GM21825 (cell line): ENCODE data around the gene CEND1.

ENCODE experiments used
- ATAC-seq: cut with Tn5 transposase; IDR thresholded peaks from one replicate; pipeline ENCODE4 v1.9.1; 2021; ENCODE audit warnings: mild to moderate bottlenecking, moderate library complexity; ENCODE audit not compliant: unreplicated experiment

Gene CEND1

GRCh38 chr11:827897-828192 is 38.0 kb upstream of the CEND1 start, which contains the start of gene CRACR2B:
CRACR2B (plus strand) TSS chr11:827919; CDS start chr11:828608, 689 bp downstream.
- no peak for ATAC-seq

GRCh38 chr11:827146-827896 is 37.4 kb upstream of the CEND1 start:
- ATAC-seq = peak; percentile 39

GRCh38 chr11:826836-827145 is 36.9 kb upstream of the CEND1 start:
- no peak for ATAC-seq

- no peak for ATAC-seq
These were observed 36.3 kb upstream of the CEND1 start for GRCh38 chr11:826227-826621.

GRCh38 chr11:825366-826226 is 35.7 kb upstream of the CEND1 start:
- ATAC-seq = no peak

GRCh38 chr11:824942-825341 is 35.1 kb upstream of the CEND1 start:
- ATAC-seq = no peak

- ATAC-seq = no peak
These were observed 34.5 kb upstream of the CEND1 start for GRCh38 chr11:824292-824880.

- ATAC-seq = no peak
These were observed 33.8 kb upstream of the CEND1 start for GRCh38 chr11:823441-824291.

- no peak for ATAC-seq
These were observed 31.9 kb upstream of the CEND1 start for GRCh38 chr11:821512-822371.

GRCh38 chr11:820655-821511 is 31.0 kb upstream of the CEND1 start:
- ATAC-seq = no peak

- ATAC-seq = peak; percentile 51
These were observed 30.2 kb upstream of the CEND1 start for GRCh38 chr11:819943-820649.

- ATAC-seq = peak; percentile 65
These were observed 29.4 kb upstream of the CEND1 start for GRCh38 chr11:819129-819931.

- no peak for ATAC-seq
These were observed 28.7 kb upstream of the CEND1 start, which contains the start of gene PNPLA2 for GRCh38 chr11:818396-819128. PNPLA2 (plus strand) TSS chr11:818914; CDS start chr11:819719, 805 bp downstream.

- ATAC-seq = no peak
These were observed 26.5 kb upstream of the CEND1 start for GRCh38 chr11:816433-816779.

- ATAC-seq = no peak
These were observed 26.0 kb upstream of the CEND1 start for GRCh38 chr11:815675-816432.

GRCh38 chr11:813456-814096 is 23.7 kb upstream of the CEND1 start:
- no peak for ATAC-seq
